GM11168 (cell line): ENCODE results near the gene TSPY9.
"Not testable (repeated sequence)": the region's sequence is repeated elsewhere in the genome, so short reads cannot be mapped to it uniquely, and the experiment has no call there.

Source experiments
- in situ Hi-C: fragments of 300-500 bp; cut with MboI; formaldehyde crosslinking; loops from one replicate; pipeline ENCODE4 v1.12.0; 2022; ENCODE audit warnings: low sequenced_read_pairs; ENCODE audit not compliant: unreplicated experiment

Gene TSPY9, protein sequence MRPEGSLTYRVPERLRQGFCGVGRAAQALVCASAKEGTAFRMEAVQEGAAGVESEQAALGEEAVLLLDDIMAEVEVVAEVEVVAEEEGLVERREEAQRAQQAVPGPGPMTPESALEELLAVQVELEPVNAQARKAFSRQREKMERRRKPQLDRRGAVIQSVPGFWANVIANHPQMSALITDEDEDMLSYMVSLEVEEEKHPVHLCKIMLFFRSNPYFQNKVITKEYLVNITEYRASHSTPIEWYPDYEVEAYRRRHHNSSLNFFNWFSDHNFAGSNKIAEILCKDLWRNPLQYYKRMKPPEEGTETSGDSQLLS

DNA sequence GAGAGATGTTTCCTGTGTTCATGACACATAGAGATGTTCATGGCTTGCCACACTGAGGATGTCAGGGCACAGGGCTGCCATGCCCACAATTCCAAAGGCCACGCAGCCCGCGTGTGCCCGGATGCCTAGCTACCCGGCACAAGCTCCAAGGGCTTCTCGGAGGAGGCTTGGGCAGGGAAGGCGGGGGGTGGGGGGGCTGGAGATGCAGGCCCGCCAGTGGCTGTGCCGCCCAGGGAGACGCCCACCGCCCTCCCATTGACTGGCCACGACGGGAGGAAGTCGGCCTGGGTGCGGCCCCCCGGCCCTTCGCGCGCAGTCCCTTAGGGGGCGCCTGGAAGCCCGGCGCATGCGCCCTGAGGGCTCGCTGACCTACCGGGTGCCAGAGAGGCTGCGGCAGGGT lies at the start of gene TSPY9:
Gene TSPY9, plus strand, starts transcription at position 301 of the 400 bp plus-strand sequence. Its CDS starts 46 bp downstream, at position 347.
- in situ Hi-C loops, result not testable (repeated sequence)

DNA sequence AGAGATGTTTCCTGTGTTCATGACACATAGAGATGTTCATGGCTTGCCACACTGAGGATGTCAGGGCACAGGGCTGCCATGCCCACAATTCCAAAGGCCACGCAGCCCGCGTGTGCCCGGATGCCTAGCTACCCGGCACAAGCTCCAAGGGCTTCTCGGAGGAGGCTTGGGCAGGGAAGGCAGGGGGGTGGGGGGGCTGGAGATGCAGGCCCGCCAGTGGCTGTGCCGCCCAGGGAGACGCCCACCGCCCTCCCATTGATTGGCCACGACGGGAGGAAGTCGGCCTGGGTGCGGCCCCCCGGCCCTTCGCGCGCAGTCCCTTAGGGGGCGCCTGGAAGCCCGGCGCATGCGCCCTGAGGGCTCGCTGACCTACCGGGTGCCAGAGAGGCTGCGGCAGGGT lies 20.4 kb upstream of the TSPY9 start, which contains the start of gene TSPY1:
Gene TSPY1, plus strand, starts transcription at position 301 of the 400 bp plus-strand sequence. Its CDS starts 46 bp downstream, at position 347.
- in situ Hi-C loops, result not testable (repeated sequence)

DNA sequence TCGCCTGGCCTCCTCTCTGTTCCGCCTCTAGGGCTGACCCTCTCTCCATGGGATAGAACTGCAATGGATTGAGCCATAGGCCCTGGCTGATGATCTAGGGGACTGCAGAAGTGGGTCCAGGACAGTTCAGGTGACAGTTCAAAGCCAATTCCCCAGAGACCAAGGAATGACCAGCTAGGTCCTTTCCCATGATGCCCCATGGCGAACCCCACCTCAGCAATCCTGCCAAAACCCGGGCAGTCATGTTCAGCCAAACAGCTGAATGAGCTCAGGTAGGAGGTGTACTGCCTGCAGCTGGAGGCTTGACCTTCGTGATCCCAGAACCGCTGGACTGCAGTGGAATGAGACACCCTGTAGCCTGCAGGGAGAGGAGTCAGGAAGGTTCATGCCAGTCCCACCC lies 17.3 kb downstream of the TSPY9 start:
- in situ Hi-C loops, result not testable (repeated sequence)

DNA sequence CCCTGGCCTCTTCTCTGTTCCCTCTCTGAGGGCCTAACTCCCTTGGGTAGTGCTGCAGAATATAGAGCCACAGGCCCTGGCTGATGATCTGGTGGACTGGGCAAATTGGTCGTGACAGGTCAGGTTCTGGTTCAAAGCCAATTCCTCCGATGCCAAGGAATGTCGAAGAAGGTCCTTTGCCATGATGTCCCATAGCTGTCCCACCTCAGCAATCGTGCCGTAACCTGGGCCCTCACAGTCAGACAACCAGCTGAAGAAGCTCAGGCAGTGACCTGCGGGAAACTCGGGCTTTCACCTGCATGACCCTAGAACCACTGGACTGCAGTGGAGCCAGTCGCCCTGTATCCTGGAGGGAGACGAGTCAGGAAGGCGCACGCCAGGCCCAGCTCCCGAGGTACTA lies 29.2 kb downstream of the TSPY9 start:
- in situ Hi-C loops, result not testable (repeated sequence)

DNA sequence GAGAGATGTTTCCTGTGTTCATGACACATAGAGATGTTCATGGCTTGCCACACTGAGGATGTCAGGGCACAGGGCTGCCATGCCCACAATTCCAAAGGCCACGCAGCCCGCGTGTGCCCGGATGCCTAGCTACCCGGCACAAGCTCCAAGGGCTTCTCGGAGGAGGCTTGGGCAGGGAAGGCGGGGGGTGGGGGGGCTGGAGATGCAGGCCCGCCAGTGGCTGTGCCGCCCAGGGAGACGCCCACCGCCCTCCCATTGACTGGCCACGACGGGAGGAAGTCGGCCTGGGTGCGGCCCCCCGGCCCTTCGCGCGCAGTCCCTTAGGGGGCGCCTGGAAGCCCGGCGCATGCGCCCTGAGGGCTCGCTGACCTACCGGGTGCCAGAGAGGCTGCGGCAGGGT lies 40.5 kb downstream of the TSPY9 start, which contains the start of gene TSPY10:
Gene TSPY10, plus strand, starts transcription at position 301 of the 400 bp plus-strand sequence. Its CDS starts 46 bp downstream, at position 347.
- in situ Hi-C loops, result not testable (repeated sequence)
